NCI-H146 treated with DMSO at 0.1 percent for 48 hours (cell line): ENCODE results near the gene CD274.
"Not testable (repeated sequence)": the region's sequence is repeated elsewhere in the genome, so short reads cannot be mapped to it uniquely, and the experiment has no call there.

Source experiments
- DNase-seq: peaks from one replicate; lab custom pipeline; 2025; ENCODE audit not compliant: unreplicated experiment; lab: John Stamatoyannopoulos, UW

The CD274 gene

GRCh38 chr9:5460157-5460556 is 9.8 kb downstream of the CD274 start:
- DNase-seq = no peak

DNA sequence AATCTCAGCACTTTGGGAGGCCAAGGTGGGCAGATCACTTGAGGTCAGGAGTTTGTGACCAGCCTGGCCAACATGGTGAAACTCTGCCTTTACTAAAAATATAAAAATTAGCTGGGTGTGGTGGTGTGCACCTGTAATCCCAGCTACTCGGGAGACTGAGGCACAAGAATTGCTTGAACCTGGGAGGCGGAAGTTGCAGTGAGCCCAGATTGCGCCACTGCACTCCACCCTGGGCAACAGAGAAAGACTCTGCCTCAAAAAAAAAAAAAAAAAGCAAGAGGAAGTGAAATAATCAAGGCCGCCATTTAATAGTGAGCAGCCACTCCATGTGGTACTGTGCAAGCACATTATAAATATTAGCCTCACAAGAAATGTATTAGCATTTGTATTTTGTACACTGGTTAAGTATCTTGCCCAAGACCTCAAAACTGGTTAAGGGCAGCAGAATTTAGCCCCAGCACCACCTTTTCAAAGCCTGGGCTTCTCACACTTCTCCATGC is 14.5 kb downstream of the CD274 start:
- DNase-seq = not testable (repeated sequence)

DNA sequence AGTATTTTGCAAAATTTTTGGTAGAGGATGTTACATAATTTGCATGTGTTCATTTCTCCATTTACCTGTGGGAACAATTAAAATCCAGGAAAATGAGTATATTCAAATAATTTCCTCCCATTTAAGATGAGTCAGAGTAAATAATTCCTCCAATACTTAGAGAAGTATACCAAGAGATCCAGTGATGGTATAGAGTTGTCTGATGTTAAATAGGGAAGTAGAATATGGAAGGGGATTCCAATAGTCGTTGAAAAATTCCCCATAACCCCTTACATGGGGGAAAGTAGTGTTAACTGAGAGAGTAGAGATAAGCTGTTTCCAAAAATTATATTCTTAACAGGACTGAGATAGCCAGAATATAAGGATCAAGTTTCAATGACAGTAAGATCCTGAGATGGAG is 15.7 kb downstream of the CD274 start:
- no peak for DNase-seq

DNA sequence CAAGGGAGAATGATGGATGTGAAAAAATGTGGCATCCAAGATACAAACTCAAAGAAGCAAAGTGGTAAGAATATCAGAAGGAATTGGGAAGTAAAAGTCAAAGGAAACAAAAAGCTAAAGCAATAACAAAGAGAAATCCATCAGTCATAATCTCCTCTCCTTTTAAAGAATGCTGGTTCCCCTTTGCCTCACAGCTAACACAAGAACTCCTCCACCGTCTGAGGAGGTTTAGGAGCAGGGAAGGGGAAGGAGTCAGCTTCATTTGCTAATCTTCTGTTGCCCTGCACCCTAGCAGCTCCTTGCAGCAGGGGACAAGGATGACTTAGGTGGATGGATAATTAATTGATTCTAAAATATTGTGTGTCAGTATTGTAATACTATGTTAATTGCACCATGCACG is 16.4 kb downstream of the CD274 start:
- no peak for DNase-seq

- DNase-seq = no peak
These were observed 18.5 kb downstream of the CD274 start for GRCh38 chr9:5468850-5469249.

- DNase-seq = no peak
These were observed 19.8 kb downstream of the CD274 start for GRCh38 chr9:5470122-5470521.

DNA sequence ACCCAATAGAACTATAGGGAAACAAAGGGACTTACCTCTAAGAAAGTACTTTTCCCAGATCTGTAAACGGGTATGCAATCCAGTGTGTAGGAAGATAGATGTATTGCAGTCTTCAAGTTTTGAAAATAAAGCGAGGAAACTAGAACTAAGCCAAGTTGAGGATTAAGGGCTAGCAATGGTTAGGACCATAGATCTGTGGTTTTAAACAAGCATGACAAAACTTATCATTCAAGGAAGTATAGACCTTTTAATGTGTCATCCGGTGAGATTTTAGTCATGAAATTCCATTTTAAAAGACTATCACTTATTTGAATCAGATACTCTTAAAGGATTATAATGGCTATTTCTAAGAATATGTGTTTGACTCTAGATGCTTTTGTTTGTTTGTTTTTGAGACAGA is 20.5 kb downstream of the CD274 start:
- no peak for DNase-seq

DNA sequence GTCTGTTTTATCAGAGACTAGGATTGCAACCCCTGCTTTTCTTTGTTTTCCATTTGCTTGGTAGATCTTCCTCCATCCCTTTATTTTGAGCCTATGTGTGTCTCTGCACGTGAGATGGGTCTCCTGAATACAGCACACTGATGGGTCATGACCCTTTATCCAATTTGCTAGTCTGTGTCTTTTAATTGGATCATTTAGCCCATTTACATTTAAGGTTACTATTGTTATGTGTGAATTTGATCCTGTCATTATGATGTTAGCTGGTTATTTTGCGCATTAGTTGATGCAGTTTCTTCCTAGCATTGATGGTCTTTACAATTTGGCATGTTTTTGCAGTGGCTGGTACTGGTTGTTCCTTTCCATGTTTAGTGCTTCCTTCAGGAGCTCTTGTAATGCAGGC is 25.3 kb downstream of the CD274 start:
- DNase-seq = not testable (repeated sequence)

DNA sequence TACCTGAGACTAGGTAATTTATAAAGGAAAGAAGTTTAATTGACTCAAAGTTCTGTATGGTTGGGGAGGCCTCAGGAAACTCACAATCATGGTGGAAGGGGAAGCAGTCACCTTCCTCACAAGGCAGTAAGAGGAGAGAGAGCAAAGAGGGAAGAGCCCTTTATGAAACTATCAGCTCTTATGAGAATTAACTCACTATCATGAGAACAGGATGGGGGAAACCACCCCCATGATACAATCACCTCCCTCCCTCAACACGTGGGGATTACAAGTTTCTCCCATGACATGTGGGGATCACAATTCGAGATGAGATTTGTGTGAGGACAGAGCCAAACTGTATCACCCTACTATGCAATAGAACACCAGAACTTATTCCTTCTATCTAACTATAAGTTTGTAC is 27.9 kb downstream of the CD274 start:
- DNase-seq = no peak

- DNase-seq = no peak
These were observed 29.8 kb downstream of the CD274 start for GRCh38 chr9:5479994-5480694.

GRCh38 chr9:5480919-5481318 is 30.6 kb downstream of the CD274 start:
- no peak for DNase-seq

- no peak for DNase-seq
These were observed 31.1 kb downstream of the CD274 start for GRCh38 chr9:5481322-5482040.

GRCh38 chr9:5482194-5482593 is 31.9 kb downstream of the CD274 start:
- DNase-seq = no peak

DNA sequence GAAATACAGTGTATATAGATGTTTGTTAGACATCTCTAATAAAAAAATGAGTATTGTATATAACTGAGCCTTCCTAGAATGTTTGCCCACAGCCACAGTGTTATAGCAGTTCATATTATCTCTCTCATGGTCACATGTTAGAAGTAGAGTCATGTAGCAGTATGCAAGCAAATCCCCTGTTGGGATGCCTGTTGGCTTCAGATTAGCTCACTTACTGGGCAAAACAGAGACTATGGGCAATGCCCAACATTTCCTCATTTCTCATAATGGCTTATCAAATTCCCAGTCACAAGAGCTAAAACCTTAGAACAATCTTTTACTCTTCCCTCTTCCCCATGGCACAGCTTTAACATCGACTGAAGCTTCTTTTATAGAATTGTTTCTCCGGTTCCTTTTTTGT is 33.0 kb downstream of the CD274 start:
- no peak for DNase-seq

DNA sequence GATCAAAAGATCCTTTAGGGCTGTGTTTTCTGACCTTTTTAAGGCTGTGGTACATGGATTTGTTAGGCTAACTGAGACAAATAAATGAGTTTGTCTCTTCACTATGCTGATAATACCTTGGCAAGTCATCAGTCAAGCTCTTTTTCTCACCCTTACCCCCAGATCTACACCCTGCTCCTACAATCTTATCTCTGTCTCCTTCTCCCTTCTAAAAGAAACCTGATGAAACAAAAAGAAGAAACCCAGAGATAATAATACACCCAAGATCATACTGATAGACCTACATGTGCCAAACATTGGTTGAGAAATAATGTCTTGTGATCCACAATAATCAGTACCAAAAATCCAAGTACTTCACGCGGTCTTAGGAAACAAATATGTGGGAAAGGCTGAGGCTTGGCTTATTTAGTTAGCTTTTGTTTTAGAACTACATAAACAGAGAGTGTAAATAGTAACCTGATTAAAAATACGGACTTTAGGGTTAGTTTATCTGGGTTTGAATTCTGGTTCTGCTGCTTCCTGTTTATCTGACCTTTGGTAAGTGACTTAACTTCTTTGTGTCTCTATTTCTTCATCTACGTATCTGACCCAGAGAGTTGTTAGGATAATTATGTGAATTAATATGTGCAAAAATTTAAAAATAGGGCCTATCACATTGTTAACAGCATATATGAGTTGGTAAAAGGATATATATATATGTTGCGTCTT is 35.2 kb downstream of the CD274 start:
- no peak for DNase-seq

DNA sequence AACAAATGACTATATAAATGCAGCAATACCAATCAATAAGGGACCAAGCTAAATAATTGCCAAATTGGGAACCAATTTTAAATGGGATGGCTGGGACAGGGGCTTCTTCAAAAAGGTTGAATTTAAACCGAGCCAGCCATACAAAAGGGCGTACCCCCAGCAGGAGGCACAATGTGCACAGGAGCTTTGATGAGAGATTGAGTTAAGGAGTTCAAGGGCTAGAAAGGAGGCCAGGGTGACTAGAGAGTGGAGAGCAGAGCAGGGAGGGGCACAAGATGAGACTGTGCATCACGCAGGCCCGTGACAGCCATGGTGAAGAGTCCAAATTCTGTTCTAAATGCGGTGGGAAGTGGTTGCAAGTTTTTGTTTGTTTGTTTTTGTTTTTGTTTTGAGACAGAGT is 36.6 kb downstream of the CD274 start:
- DNase-seq = no peak

DNA sequence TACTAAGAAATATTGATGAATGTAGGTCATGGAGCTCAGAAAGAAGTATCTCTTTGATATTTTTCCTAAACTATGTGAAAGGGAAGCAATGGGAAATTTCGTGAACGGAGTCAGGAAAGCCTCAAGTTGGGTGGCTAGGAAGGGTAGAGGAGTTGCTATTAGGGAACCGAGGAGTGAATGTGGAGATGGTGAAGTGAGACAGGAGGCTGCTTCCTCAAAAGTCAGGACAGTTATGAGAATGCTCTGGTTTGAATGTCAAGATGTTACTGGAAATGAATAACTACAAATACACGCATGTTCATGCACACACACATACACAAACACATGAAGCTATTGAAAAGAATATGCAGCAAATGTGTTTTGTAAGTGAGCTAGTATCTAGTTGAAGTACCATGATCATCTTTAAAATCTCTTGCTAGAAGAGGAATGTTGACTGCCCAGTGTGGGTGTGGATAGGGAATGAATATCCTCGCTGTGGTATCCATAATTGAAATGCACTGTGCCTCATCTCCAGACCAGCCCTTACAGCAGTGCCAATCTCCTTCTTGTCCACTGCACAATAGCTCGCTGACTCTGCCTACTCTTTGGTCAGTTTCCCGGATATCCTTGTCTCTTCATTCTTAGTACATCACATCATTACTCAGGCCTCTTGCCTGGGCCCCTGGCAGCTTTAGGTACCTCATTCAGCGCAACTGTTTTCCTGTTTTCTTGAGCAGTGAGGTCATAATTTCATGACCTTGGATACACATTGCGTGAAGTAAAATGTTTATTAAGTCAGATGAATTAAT is 38.1 kb downstream of the CD274 start:
- no peak for DNase-seq

DNA sequence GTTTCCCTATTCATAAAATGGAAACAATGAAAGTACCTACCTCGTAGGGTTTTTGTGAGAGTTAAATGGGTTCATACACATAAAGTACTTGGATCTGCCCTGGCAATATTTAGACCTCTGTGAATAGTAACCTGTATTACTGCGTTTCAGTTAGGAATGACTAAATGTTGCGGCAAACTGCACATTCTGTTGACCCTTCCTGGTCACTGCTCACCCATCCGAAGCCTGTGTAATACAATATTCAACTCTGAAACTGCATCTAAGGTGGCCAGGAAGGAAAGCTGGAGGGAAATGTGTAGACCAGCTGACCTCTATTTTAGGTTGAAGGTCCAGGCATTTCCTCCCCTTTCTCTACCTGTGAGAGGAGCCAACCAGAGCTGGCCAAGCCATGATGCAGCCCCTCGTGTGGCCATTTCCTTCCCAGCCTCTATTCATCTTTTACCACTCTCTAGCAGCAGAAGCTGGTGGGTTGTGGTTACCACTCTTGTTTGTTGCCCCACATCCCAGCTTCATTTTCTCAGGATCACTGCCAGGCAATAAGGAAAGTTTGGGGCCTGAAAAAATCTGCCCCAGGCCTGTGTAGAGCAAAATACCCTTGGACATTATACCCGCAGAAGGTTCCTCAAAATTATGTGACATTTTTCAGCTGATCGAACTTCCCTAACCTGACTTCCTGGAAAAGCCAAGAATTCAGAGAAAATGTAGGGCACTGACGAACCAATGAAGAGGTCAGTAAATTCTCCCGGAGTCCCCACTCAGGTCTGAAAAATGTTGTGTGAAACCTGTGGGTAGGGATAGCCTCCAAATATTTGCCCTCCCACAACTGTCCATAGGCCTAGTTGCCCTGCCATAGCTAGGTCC is 39.5 kb downstream of the CD274 start:
- no peak for DNase-seq

DNA sequence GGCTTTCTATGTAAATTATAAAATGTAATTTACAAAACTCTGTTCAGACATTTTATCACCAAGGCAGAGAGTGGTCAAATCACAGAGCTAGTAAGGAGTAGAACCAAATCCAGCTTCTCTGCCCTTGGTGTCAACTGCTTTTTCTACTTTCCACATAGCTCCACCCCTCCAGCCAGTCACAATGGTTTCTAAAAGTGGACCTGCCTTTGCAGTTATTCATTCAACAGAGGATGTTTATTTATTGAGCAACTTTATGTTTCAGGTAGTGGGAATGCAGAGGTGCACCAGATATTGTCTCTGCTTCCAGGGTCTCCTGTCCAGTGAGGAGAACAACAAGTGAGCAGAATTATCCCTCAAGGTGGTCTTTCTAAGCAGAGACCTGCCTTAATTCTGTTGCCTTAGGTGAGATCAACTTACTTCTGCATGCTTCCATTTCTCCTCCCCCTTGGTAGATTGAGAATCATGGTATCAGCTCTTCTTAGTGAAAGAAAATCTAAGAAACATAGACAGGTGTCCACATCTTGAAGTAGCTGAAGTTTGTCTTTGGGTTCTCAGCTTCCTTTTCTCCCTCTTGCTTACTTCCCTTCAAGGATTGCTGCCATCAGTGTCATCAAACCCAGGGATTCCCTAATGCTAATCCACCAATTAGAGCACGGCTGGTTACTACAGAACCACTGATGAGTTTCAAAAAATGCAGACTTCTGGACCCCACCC is 42.8 kb downstream of the CD274 start:
- DNase-seq = no peak
